ENCODE measurements around the gene SLC6A13.

Gene SLC6A13

DNA sequence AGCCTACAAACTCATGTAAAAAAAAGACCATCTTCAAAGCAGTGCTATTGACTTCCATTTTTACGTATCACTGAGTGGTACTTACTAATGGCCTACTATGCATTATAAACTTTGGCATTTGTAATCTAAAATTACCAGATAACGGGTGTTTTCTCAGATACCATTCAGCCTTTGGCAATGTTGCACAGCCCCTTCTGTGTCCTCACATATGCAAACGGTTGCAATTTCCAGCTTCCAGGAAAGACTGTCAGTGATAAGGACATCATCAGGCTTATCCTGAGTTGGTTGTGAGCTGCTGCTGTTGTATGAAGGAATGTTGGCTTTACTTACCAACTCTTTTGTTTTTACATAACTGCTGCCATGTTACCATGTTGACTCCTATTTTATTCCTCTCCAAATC lies 1.6 kb upstream of the SLC6A13 start:
- DNase-seq (ENCODE audit: low spot score): no peak
- no peak for TF ChIP-seq CTCF (IDR thresholded peaks at IDR 0.05)
- Histone ChIP-seq H3K4me3 (no peak overlapping the region), H3K27ac (no peak overlapping the region)

DNA sequence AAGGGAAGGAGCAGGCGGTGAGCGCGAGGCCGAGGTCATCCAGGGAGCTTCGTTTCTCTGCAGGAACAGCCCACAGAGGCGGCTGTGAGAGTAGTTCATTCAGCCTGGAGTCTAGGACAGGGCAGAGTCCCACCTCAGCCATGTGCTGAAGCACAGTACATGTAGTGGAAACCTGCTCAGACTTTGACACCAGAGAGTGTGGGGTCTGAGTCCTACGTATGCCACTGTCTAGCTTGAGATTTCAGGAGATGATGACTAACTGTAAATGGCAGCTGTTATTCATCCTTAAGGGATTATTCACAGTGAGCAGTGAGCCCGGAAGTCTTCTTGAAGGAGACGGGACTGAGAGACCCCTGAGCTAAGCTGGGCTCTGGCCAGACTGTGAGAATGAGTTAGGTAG lies 938 bp upstream of the SLC6A13 start:
- DNase-seq (ENCODE audit: low spot score): no peak
- no peak for TF ChIP-seq CTCF (IDR thresholded peaks at IDR 0.05)
- H3K4me3 ChIP-seq: no peak overlapping the region
- no peak overlapping the region for H3K27ac ChIP-seq

- no peak for DNase-seq (ENCODE audit: low spot score)
- no peak for TF ChIP-seq CTCF (IDR thresholded peaks at IDR 0.05)
- H3K4me3 ChIP-seq: no peak overlapping the region
These were observed 523 bp downstream of the SLC6A13 start for GRCh38 chr12:262113-262512.

DNA sequence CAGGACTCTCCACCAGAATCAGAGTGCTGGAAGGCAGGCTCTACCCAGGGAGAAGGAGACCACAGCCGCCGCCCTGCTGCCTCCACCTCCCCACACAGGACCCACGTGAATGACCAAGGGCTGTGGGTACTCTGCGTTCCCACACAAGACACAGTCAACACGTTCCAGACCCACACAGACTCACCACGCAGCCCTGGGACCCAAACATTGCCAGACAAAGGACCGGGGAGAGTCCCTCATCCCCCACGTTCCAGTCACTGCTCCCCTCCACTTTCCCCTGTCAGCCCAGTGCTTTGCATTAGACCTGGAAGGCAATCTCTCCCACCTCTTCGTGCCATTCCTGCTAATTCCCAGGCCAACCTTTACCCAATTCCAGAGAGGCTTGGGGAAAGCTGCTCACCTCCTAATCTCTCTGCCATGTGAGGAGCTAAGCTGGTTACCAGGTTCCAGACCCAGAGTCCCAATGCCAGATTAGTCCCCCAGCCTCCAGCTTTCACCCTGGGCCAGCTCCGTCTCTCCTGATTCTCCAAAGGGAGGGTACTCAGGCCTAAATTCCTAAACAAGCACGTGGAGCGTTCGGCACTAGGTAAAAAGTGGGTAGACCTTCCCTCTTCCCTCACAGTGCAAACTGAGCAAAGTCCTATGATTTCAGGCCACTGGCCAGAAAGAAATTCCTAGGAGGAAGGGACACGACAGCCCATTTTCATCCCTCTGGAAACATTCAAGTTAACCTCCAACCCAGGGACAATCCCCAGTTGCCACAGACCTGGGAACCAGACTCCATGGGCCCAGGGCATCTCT lies 4.9 kb downstream of the SLC6A13 start:
- DNase-seq (ENCODE audit: low spot score): no peak
- H3K27ac ChIP-seq: no peak overlapping the region
- TF ChIP-seq CTCF (IDR thresholded peaks at IDR 0.05): no peak

More at GRCh38 chr12:262113-262512, 523 bp downstream of the SLC6A13 start:
- no peak overlapping the region for H3K27ac ChIP-seq

DNA sequence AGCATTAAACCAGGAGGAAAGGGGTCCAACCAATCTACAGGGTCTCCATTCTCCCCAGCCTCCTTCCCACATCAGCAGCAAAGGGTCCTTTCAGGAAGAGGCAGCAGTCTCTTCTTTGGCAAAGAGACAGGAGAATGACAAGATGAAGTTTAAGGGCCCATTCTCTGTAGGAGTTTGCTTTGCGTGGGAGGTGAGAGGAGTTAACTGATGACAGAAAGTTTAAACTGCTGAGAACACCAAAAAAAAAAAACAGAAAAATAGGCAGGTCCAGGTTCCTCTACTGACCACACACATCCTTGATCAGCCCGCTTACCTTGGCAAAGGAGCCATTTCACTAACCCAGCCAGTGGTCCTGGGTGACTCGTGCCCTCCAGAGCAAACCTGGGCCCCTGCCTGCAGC lies 5.7 kb downstream of the SLC6A13 start:
- TF ChIP-seq CTCF (IDR thresholded peaks at IDR 0.05): no peak
- H3K4me3 ChIP-seq: no peak overlapping the region
- H3K27ac ChIP-seq: no peak overlapping the region
- no peak for DNase-seq (ENCODE audit: low spot score)

More for the DNA sequence above, 4.9 kb downstream of the SLC6A13 start:
- H3K4me3 ChIP-seq: no peak overlapping the region

DNA sequence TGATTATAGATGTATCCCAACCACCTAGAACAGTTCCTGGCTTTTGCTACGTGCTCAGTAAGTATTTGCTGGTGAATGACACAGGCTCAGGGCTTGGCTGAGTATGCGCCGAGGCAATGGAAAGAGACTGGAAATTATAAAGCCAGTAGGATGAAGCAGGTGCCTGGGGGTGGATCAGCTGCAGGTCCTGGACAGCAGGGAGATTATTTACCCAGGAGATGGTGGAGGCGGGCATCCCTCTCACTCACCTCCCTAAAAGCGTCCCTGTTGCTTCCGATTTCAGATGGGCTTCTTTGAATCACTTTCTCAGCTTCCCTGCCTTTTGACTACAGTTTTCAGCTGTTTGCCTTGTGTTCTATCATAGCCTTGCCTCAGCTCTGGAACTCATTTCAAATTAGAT lies 6.4 kb downstream of the SLC6A13 start:
- TF ChIP-seq CTCF (IDR thresholded peaks at IDR 0.05): no peak
- no peak for DNase-seq (ENCODE audit: low spot score)
- Histone ChIP-seq H3K27ac (no peak overlapping the region), H3K4me3 (no peak overlapping the region)

DNA sequence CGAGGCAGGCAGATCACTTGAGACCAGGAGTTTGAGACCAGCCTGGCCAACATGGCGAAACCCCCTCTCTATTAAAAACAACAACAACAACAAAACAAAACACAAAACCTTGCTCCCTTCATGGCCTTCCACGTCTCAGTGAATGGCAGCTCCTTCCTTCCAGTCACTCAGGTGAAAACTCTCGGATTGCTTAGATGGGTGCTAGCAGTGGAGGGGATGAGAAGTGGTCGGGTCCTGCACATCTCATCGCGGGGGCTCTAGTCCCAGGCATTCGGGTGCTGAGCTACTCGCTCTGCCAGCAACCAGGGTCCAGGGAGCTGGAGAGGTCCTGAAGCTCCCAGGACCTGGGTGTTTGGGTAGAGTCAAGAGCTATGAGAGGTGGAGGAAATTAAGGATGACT lies 7.7 kb downstream of the SLC6A13 start:
- no peak for TF ChIP-seq CTCF (IDR thresholded peaks at IDR 0.05)
- Histone ChIP-seq H3K4me3 (no peak overlapping the region), H3K27ac (no peak overlapping the region)
- DNase-seq (ENCODE audit: low spot score): no peak

All from coronary artery (tissue), 2 donors.